Measurements from ENCODE around the gene GREM2.

GREM2 gene

GRCh38 chr1:240602189-240602588 is 9.8 kb downstream of the GREM2 start:
- no peak for TF ChIP-seq TEAD4 (IDR thresholded peaks at IDR 0.05)
- TF ChIP-seq CEBPB (IDR thresholded peaks at IDR 0.05): no peak

- TF ChIP-seq TEAD4 (IDR thresholded peaks at IDR 0.05) (no peak), EP300 (IDR thresholded peaks at IDR 0.05; ENCODE audit: borderline replicate concordance) (no peak), USF1 (IDR thresholded peaks at IDR 0.05) (no peak), TAF1 (IDR thresholded peaks at IDR 0.05; ENCODE audit: low read depth) (no peak), ZBTB7A (IDR thresholded peaks at IDR 0.05; ENCODE audit: low read depth) (no peak), FOXM1 (IDR thresholded peaks at IDR 0.05; ENCODE audit: borderline replicate concordance, low read depth) (no peak), TCF12 (IDR thresholded peaks at IDR 0.05; ENCODE audit: low read depth) (no peak), MAX (IDR thresholded peaks at IDR 0.05) (no peak), RAD21 (IDR thresholded peaks at IDR 0.05; ENCODE audit: low read depth) (no peak), CREB1 (IDR thresholded peaks at IDR 0.05; ENCODE audit: low read depth) (no peak), REST (IDR thresholded peaks at IDR 0.05; ENCODE audit: low read depth) (no peak), EGR1 (IDR thresholded peaks at IDR 0.05) (no peak), NFIC (IDR thresholded peaks at IDR 0.05) (no peak), CEBPB (IDR thresholded peaks at IDR 0.05) (no peak), YY1 (IDR thresholded peaks at IDR 0.05; ENCODE audit: low read depth) (no peak)
These were observed 12.1 kb downstream of the GREM2 start for GRCh38 chr1:240599830-240600229.

- TF ChIP-seq RAD21 (IDR thresholded peaks at IDR 0.05; ENCODE audit: low read depth) (no peak), REST (IDR thresholded peaks at IDR 0.05; ENCODE audit: low read depth) (no peak), FOXM1 (IDR thresholded peaks at IDR 0.05; ENCODE audit: borderline replicate concordance, low read depth) (no peak), CREB1 (IDR thresholded peaks at IDR 0.05; ENCODE audit: low read depth) (no peak), TAF1 (IDR thresholded peaks at IDR 0.05; ENCODE audit: low read depth) (no peak), ZBTB7A (IDR thresholded peaks at IDR 0.05; ENCODE audit: low read depth) (no peak), EGR1 (IDR thresholded peaks at IDR 0.05) (no peak), NFIC (IDR thresholded peaks at IDR 0.05) (no peak), EP300 (IDR thresholded peaks at IDR 0.05; ENCODE audit: borderline replicate concordance) (no peak), TEAD4 (IDR thresholded peaks at IDR 0.05) (no peak), TCF12 (IDR thresholded peaks at IDR 0.05; ENCODE audit: low read depth) (no peak)
These were observed 12.7 kb downstream of the GREM2 start for GRCh38 chr1:240599299-240599698.

GRCh38 chr1:240598216-240599001 is 13.5 kb downstream of the GREM2 start:
- no peak for TF ChIP-seq TCF12 (IDR thresholded peaks at IDR 0.05; ENCODE audit: low read depth)
- no peak for TF ChIP-seq ZBTB7A (IDR thresholded peaks at IDR 0.05; ENCODE audit: low read depth)

- no peak for TF ChIP-seq EGR1 (IDR thresholded peaks at IDR 0.05)
- no peak for TF ChIP-seq MAX (IDR thresholded peaks at IDR 0.05)
- no peak for TF ChIP-seq TEAD4 (IDR thresholded peaks at IDR 0.05)
- TF ChIP-seq FOXM1 (IDR thresholded peaks at IDR 0.05; ENCODE audit: borderline replicate concordance, low read depth): no peak
- TF ChIP-seq CREB1 (IDR thresholded peaks at IDR 0.05; ENCODE audit: low read depth): no peak
- TF ChIP-seq NFIC (IDR thresholded peaks at IDR 0.05): no peak
- TF ChIP-seq ZBTB7A (IDR thresholded peaks at IDR 0.05; ENCODE audit: low read depth): no peak
- TF ChIP-seq CEBPB (IDR thresholded peaks at IDR 0.05): no peak
- TF ChIP-seq TAF1 (IDR thresholded peaks at IDR 0.05; ENCODE audit: low read depth): no peak
- no peak for TF ChIP-seq YY1 (IDR thresholded peaks at IDR 0.05; ENCODE audit: low read depth)
- no peak for TF ChIP-seq USF1 (IDR thresholded peaks at IDR 0.05)
- TF ChIP-seq TCF12 (IDR thresholded peaks at IDR 0.05; ENCODE audit: low read depth): no peak
- TF ChIP-seq RAD21 (IDR thresholded peaks at IDR 0.05; ENCODE audit: low read depth): no peak
- TF ChIP-seq EP300 (IDR thresholded peaks at IDR 0.05; ENCODE audit: borderline replicate concordance): no peak
- TF ChIP-seq REST (IDR thresholded peaks at IDR 0.05; ENCODE audit: low read depth): no peak
These were observed 14.7 kb downstream of the GREM2 start for GRCh38 chr1:240597153-240597745.
